GM13976 (cell line): Measurements from ENCODE around the gene HDAC7.

ENCODE experiments used
- DNase-seq: peaks from one replicate; pipeline ENCODE4 v3.0.0; 2012; ENCODE audit warnings: low spot score
- CTCF ChIP-seq: IDR thresholded peaks from 2 replicates; pipeline ENCODE4 v1.5.1; 2012; ENCODE audit warnings: borderline replicate concordance, mild to moderate bottlenecking; ENCODE audit not compliant: insufficient read depth; ENCODE audit errors: extremely low read depth, missing control alignments, control extremely low read depth
- in situ Hi-C: fragments of 300-500 bp; cut with MboI; formaldehyde crosslinking; loops from one replicate; pipeline ENCODE4 v1.12.0; 2022; ENCODE audit warnings: low sequenced_read_pairs, mixed read lengths, inconsistent platforms; ENCODE audit not compliant: unreplicated experiment

HDAC7 gene

GRCh38 chr12:47736216-47736615 is 83.5 kb downstream of the HDAC7 start:
- no peak for DNase-seq
- in situ Hi-C loops, result loop anchor here (10.0 kb wide), 1 partner anchor 99 kb away; no protein-coding TSS in a partner anchor
- TF ChIP-seq CTCF, result no peak

- in situ Hi-C loops, result loop anchor here (10.0 kb wide), 1 partner anchor 99 kb away; no protein-coding TSS in a partner anchor
- TF ChIP-seq CTCF, result no peak
- no peak for DNase-seq
Measured at GRCh38 chr12:47735649-47736048, 84.1 kb downstream of the HDAC7 start.

GRCh38 chr12:47734725-47735480 is 84.8 kb downstream of the HDAC7 start:
- TF ChIP-seq CTCF, result no peak
- no peak for DNase-seq
- in situ Hi-C loops, result loop anchor here (10.0 kb wide), 1 partner anchor 100 kb away; no protein-coding TSS in a partner anchor

- in situ Hi-C loops, result loop anchor here (10.0 kb wide), 1 partner anchor 102 kb away; no protein-coding TSS in a partner anchor
- DNase-seq, result no peak
- TF ChIP-seq CTCF, result no peak
Measured at GRCh38 chr12:47733142-47733541, 86.6 kb downstream of the HDAC7 start.
